GM12878 (cell line): ENCODE data around the gene MASTL. TPM values are rescaled to one million over a fixed set of nuclear protein-coding genes. Genes with fewer than 3 reads are reported as not detected.
A peak's percentile ranks its signal among the peaks of the same experiment; 100 is the strongest.

Experiments
- ATAC-seq: fragments of 200-7000 bp; cut with Tn5 transposase; 3 replicates; pipeline ENCODE4 v1.9.1; 2020; ENCODE audit warnings: mild to moderate bottlenecking, moderate library complexity
- BruUV-seq: library from RNA; stranded (reverse); fragments of 400-500 nt; replicated peaks from 2 replicates; lab custom pipeline; 2021; lab: Mats Ljungman, UMichigan
- CTCF ChIA-PET: fragments of 300-600 bp; sonication (Branson Sonifier 250); formaldehyde crosslinking; extraction: SDS; loops from one replicate; lab custom pipeline; 2021; ENCODE audit warnings: inconsistent platforms; lab: Yijun Ruan, JAX
- POLR2A ChIA-PET: fragments of 350-600 bp; formaldehyde crosslinking; extraction: SDS; loops from one replicate; lab custom pipeline; 2021; ENCODE audit warnings: inconsistent platforms; lab: Charles Lee
- RAD21 ChIA-PET: fragments of 300-600 bp; sonication (Branson Sonifier 250); formaldehyde crosslinking; loops from one replicate; lab custom pipeline; 2023; ENCODE audit warnings: antibody characterized with exemption; ENCODE audit not compliant: unreplicated experiment; lab: Charles Lee
- SMC1A ChIA-PET: fragments of 300-600 bp; sonication (Branson Sonifier 250); formaldehyde crosslinking; loops from one replicate; lab custom pipeline; 2023; ENCODE audit not compliant: unreplicated experiment, uncharacterized antibody; lab: Charles Lee
- DNase-seq: peaks from one replicate; pipeline ENCODE4 v3.0.0-alpha.2; 2011; ENCODE audit warnings: low read depth, low spot score
- FAIRE-seq: peaks from 3 replicates; lab custom pipeline; 2011; peaks lifted over from hg19 to GRCh38; lab: Jason Lieb, UNC
- H2AFZ ChIP-seq: 2 replicates; pipeline ENCODE4 v1.6.0; 2011; ENCODE audit warnings: low read depth, low read length, control low read depth; ENCODE audit not compliant: control insufficient read depth
- H3K27ac ChIP-seq: 2 replicates; pipeline ENCODE4 v1.5.1; 2011; ENCODE audit warnings: control low read depth; ENCODE audit not compliant: control insufficient read depth, insufficient read depth
- H3K27me3 ChIP-seq, 2 experiments: replicated peaks in 1 of 2; 2 replicates each; pipeline versions ENCODE4 v1.6.0 to v1.6.1; 2011; ENCODE audit warnings: low read length in 1 of 2; ENCODE audit not compliant: control insufficient read depth in 2 of 2, insufficient read depth in 2 of 2
- H3K36me3 ChIP-seq, 2 experiments: 2 replicates each; pipeline ENCODE4 v1.5.1; 2011; ENCODE audit warnings: low read length in 1 of 2; ENCODE audit not compliant: control insufficient read depth in 2 of 2, insufficient read depth in 2 of 2
- H3K4me1 ChIP-seq: 2 replicates; pipeline ENCODE4 v1.6.1; 2011; ENCODE audit warnings: mild to moderate bottlenecking, low read length, moderate library complexity, mixed read lengths; ENCODE audit not compliant: control insufficient read depth, insufficient read depth
- H3K4me2 ChIP-seq: 2 replicates; pipeline ENCODE4 v1.6.0; 2011; ENCODE audit warnings: control low read depth; ENCODE audit not compliant: control insufficient read depth, insufficient read depth
- H3K4me3 ChIP-seq: fragments of 200-600 bp; sonication (generic); 2 replicates; pipeline ENCODE4 v1.5.1; 2016
- H3K79me2 ChIP-seq: 2 replicates; pipeline ENCODE4 v1.6.0; 2011; ENCODE audit warnings: low read length; ENCODE audit not compliant: control insufficient read depth, insufficient read depth
- H3K9ac ChIP-seq: 2 replicates; pipeline ENCODE4 v1.8.0; 2011; ENCODE audit warnings: low read length, control low read depth, mixed read lengths; ENCODE audit not compliant: control insufficient read depth, insufficient read depth
- H3K9me3 ChIP-seq: replicated peaks from 3 replicates; pipeline ENCODE4 v1.5.1; 2011; ENCODE audit warnings: mild to moderate bottlenecking, low read length; ENCODE audit not compliant: control insufficient read depth, insufficient read depth
- H4K20me1 ChIP-seq: 2 replicates; pipeline ENCODE4 v1.6.0; 2011; ENCODE audit not compliant: control insufficient read depth, insufficient read depth
- ATF2 ChIP-seq: IDR thresholded peaks from 2 replicates; pipeline ENCODE4 v1.6.1; 2012; ENCODE audit warnings: low read length, inconsistent platforms
- CEBPZ ChIP-seq: fragments of 150-350 bp; IDR thresholded peaks from 2 replicates; pipeline ENCODE4 v1.6.1; 2016; ENCODE audit warnings: low read depth, low read length
- MEF2B ChIP-seq: fragments of 450-650 bp; IDR thresholded peaks from 2 replicates; pipeline ENCODE4 v1.6.1; 2018; ENCODE audit warnings: mild to moderate bottlenecking, moderate library complexity; ENCODE audit not compliant: partially characterized antibody, poor library complexity, severe bottlenecking
- MLLT1 ChIP-seq: fragments of 450-650 bp; IDR thresholded peaks from 2 replicates; pipeline ENCODE4 v1.6.1; 2016; ENCODE audit warnings: mild to moderate bottlenecking
- NBN ChIP-seq: fragments of 450-650 bp; IDR thresholded peaks from 2 replicates; pipeline ENCODE4 v1.6.1; 2016
- PBX3 ChIP-seq: IDR thresholded peaks from 2 replicates; pipeline ENCODE4 v1.6.1; 2011; ENCODE audit warnings: mild to moderate bottlenecking, low read depth, low read length, moderate library complexity; ENCODE audit not compliant: insufficient replicate concordance
- PKNOX1 ChIP-seq: fragments of 450-650 bp; IDR thresholded peaks from 2 replicates; pipeline ENCODE4 v1.6.1; 2016; ENCODE audit warnings: mild to moderate bottlenecking
- PML ChIP-seq: IDR thresholded peaks from 2 replicates; pipeline ENCODE4 v1.6.1; 2012; ENCODE audit warnings: low read length, inconsistent platforms
- POLR2AphosphoS2 ChIP-seq: IDR thresholded peaks from 2 replicates; pipeline ENCODE4 v1.6.1; 2011; ENCODE audit warnings: low read depth, mild to moderate bottlenecking, low read length, improper control_type of control experiment, moderate library complexity
- POU2F2 ChIP-seq: IDR thresholded peaks from 3 replicates; pipeline ENCODE4 v1.6.1; 2011; ENCODE audit warnings: low read depth, mild to moderate bottlenecking, low read length, borderline replicate concordance
- RBBP5 ChIP-seq: fragments of 200-600 bp; sonication (generic); conservative IDR thresholded peaks from 2 replicates; pipeline ENCODE4 v1.6.1; 2016
- RUNX3 ChIP-seq: IDR thresholded peaks from 2 replicates; pipeline ENCODE4 v1.6.1; 2012; ENCODE audit warnings: low read length, inconsistent platforms
- SRF ChIP-seq, 2 experiments: IDR thresholded peaks; 2 replicates each; pipeline ENCODE4 v1.6.1; 2011; ENCODE audit warnings: low read depth in 2 of 2, low read length in 2 of 2, mild to moderate bottlenecking in 1 of 2, moderate library complexity in 1 of 2
- STAT1 ChIP-seq: fragments of 450-650 bp; conservative IDR thresholded peaks from 2 replicates; pipeline ENCODE4 v1.6.1; 2014; ENCODE audit warnings: antibody characterized with exemption, mild to moderate bottlenecking
- SUZ12 ChIP-seq: fragments of 200-600 bp; sonication (generic); IDR thresholded peaks from one replicate; pipeline ENCODE4 v1.6.1; 2018; ENCODE audit warnings: antibody characterized with exemption, mild to moderate bottlenecking; ENCODE audit not compliant: unreplicated experiment
- TCF3 ChIP-seq: IDR thresholded peaks from 2 replicates; pipeline ENCODE4 v1.6.1; 2012; ENCODE audit warnings: low read depth, mild to moderate bottlenecking, low read length, borderline replicate concordance; ENCODE audit not compliant: insufficient read depth
- WGBS: methylation state at CpG from one replicate; pipeline ENCODE4 v1.1.6; 2016; ENCODE audit warnings: low lambda C conversion rate; ENCODE audit not compliant: insufficient replicate concordance, insufficient coverage; ENCODE audit errors: missing lambda C conversion rate; 5-methylcytosine and 5-hydroxymethylcytosine counted together
- in situ Hi-C: fragments of 300-500 bp; cut with MboI; formaldehyde crosslinking; loops from 9 replicates; pipeline ENCODE4 v1.14.3; 2018; ENCODE audit warnings: mixed read lengths
- intact Hi-C: fragments of 100-400 bp; cut with micrococcal nuclease; formaldehyde crosslinking; loops from one replicate; pipeline ENCODE4 v1.14.2; 2022; ENCODE audit not compliant: unreplicated experiment
- polyA plus RNA-seq, 11 experiments: library from polyadenylated mRNA; depleted of rRNA in 4 of 11; unstranded in 6 of 11; stranded (reverse) in 5 of 11; fragments of >200 nt; fragmentation: Nextera tagmentation in 4 of 11; fragmentation: Illumina TruSeq in 1 of 11; extraction: Ambion mirVana in 4 of 11; extraction: Trizol in 1 of 11; gene quantifications; 1 replicate in 1 of 11; 2 replicates in 10 of 11; pipeline versions ENCODE4 v1.2.1 to v1.2.3, GENCODE V29; 2011 to 2016; ENCODE audit warnings: inconsistent platforms in 2 of 11, missing spikeins in 2 of 11, low read depth in 1 of 11
- total RNA-seq, 4 experiments: library from RNA; depleted of rRNA in 3 of 4; stranded (reverse); fragments of >200 nt in 3 of 4; fragmentation: Illumina TruSeq in 1 of 4; extraction: Trizol in 1 of 4; gene quantifications; 2 replicates each; pipeline versions ENCODE4 v1.2.1 to v1.2.3, GENCODE V29; 2013 to 2021

The MASTL gene
- total and polyA plus RNA-seq, 10 of the 15 experiments (the other 5 are each of a cell fraction or from before 2014, with no cell fraction given) = 7.1 to 36.9 (median 21.3) TPM

- ChIA-PET CTCF (interaction anchor here (0.6 to 1.9 kb wide), 13 partner anchors 7 to 457 kb away, joined by 3 to 13 read pairs (median 4); partner anchors contain the start of gene ABI1), POLR2A (interaction anchor here (0.6 to 2.7 kb wide), 16 partner anchors 8 to 457 kb away, joined by 3 to 25 read pairs (median 4); partner anchors contain the start of gene RAB18), RAD21 (interaction anchor here (0.6 to 1.8 kb wide), 4 partner anchors 52 to 296 kb away, joined by 3 to 6 read pairs (median 4); no protein-coding TSS in a partner anchor), SMC1A (interaction anchor here (0.6 to 1.6 kb wide), 7 partner anchors 9 to 296 kb away, joined by 3 to 6 read pairs (median 4); partner anchors contain the start of gene ANKRD26)
- H3K27ac ChIP-seq = peak overlapping the region; percentile 100
- H3K4me3 ChIP-seq = peak overlapping the region; percentile 87
- H3K4me2 ChIP-seq = peak overlapping the region; percentile 22; the same call in 1 of the 2 replicates
- no peaks in the 10 kb centered on the region; the same call in 2 of the 3 replicates for H3K9me3 ChIP-seq
- no peaks in the 10 kb centered on the region for H4K20me1 ChIP-seq
- peak overlapping the region; percentile 63 for H2AFZ ChIP-seq
- peak overlapping the region; percentile 100 for H3K9ac ChIP-seq
- intact Hi-C loops (loop anchor here (2.0 to 10.0 kb wide), 3 partner anchors 53 to 1381 kb away; partner anchors contain the start of genes ANKRD26 and WAC), in situ Hi-C loops (no loop called here)
- FAIRE-seq (no peak), ATAC-seq (peak; percentile 5), DNase-seq (no peak)
- WGBS = 0% methylated on average over 18 of the region's 18 CpGs
- no peaks in the 10 kb centered on the region; the same call in 1 of the 2 replicates for H3K4me1 ChIP-seq
- H3K79me2 ChIP-seq = peaks cover 91% of the 10 kb centered on the region
- H3K36me3 ChIP-seq = peaks cover 0 to 10% of the 10 kb centered on the region in 2 experiments; a peak in 3 of 4 replicates
- TSS peak; percentile 81 for BruUV-seq
- no peaks in the 10 kb centered on the region for H3K27me3 ChIP-seq
- TF ChIP-seq STAT1 (no peak), PKNOX1 (no peak), POU2F2 (no peak), RUNX3 (no peak), MLLT1 (no peak), CEBPZ (no peak), PBX3 (no peak), SRF (IDR thresholded peaks at IDR 0.05; ENCODE audit: low read depth in 2 of 2, low read length in 2 of 2) (no peak), RBBP5 (no peak), NBN (no peak), ATF2 (no peak), MEF2B (no peak), SUZ12 (no peak), TCF3 (no peak), POLR2AphosphoS2 (no peak), PML (no peak)
Observed at GRCh38 chr10:27153845-27154193, 1.3 kb upstream of the MASTL start.
